GM12872 (cell line): ENCODE data around the gene GPR18.

Experiments used
- TF ChIP-seq, protein P1 (sequence below): IDR thresholded peaks from 3 replicates; pipeline ENCODE4 v1.5.1; 2011; ENCODE audit warnings: low read depth, mild to moderate bottlenecking, low read length, moderate library complexity; ENCODE audit not compliant: insufficient read depth

Gene GPR18

DNA sequence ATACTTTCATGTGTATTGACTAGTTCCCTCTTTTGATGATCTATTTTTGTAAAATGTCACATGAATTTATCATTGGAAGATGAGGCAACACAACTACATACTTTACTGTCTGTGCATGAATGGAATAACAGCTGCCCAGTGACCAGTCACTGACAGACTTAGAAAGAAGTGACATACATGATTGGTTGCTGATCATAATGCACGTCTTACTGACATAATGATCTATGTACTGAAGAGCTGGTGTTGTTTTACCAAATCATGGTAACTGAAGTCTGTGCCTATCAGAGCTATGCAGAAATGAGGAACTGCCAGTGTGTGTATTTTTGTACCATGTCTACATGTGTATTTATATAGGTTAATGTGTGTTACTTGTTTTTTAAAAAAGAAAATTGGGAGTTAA is 26.5 kb downstream of the GPR18 start:
- TF ChIP-seq, protein P1, sequence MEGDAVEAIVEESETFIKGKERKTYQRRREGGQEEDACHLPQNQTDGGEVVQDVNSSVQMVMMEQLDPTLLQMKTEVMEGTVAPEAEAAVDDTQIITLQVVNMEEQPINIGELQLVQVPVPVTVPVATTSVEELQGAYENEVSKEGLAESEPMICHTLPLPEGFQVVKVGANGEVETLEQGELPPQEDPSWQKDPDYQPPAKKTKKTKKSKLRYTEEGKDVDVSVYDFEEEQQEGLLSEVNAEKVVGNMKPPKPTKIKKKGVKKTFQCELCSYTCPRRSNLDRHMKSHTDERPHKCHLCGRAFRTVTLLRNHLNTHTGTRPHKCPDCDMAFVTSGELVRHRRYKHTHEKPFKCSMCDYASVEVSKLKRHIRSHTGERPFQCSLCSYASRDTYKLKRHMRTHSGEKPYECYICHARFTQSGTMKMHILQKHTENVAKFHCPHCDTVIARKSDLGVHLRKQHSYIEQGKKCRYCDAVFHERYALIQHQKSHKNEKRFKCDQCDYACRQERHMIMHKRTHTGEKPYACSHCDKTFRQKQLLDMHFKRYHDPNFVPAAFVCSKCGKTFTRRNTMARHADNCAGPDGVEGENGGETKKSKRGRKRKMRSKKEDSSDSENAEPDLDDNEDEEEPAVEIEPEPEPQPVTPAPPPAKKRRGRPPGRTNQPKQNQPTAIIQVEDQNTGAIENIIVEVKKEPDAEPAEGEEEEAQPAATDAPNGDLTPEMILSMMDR: no peak

DNA sequence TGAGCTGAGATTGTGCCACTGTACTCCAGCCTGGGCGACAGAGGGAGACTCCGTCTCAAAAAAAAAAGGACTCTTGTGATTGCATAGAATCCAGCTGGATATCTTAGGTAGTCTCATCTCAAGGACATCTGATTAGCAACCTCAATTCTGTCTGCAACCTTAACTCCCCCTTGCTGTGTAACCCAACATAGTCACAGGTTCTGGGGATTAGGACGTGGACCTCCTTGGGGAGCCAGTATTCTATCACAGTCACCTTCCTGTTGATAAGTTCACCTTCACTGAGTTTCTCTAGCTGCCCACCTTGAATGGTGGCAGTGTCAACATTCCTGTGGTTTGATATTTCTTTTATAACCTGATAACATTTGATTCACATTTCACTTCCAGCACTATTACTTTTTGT is 27.2 kb downstream of the GPR18 start:
- TF ChIP-seq, protein P1: no peak

DNA sequence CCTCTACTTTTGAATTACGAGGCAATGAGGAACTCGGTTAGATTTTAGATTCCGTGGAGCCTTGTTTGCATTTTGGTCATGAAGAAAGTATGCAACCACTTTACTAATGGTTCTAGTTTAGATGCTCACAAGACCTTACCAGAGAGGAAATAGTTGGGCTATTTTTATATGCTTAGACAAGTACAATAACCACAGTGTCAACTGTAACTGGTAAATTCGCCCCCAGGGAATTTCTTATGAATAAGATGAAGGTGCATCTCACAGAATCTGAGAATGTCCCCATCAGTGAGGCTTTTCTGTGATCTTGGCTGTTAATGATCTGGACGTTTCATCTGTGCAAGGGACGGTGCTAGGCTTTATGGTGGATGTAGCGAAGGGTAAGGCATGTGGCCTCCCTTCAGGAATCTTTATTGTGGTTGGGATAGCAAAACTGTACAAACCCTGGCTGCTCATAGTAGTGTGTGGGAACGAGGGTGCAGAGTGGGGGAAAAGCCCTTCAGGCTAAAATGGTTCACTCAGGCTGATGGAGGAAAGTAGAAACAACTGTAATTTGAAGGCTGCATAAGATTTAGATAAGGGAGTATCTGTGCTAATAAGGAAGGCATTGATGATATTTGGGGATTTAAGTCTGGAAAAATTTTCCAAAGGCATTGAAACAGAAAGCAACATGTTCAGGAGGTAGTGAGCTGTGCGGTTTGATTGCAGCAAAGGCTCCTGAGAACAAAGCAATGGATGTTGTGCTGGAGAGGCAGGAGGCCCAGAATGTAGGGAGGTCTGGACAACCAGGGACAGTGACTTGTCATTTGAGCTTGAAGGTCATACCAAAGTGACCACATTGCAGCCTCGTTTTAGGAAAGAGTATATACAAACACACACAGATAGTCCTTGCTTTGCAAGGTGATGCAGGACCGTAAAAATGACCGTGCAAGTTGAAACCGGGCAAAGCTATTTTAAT is 29.2 kb downstream of the GPR18 start:
- TF ChIP-seq, protein P1: no peak

DNA sequence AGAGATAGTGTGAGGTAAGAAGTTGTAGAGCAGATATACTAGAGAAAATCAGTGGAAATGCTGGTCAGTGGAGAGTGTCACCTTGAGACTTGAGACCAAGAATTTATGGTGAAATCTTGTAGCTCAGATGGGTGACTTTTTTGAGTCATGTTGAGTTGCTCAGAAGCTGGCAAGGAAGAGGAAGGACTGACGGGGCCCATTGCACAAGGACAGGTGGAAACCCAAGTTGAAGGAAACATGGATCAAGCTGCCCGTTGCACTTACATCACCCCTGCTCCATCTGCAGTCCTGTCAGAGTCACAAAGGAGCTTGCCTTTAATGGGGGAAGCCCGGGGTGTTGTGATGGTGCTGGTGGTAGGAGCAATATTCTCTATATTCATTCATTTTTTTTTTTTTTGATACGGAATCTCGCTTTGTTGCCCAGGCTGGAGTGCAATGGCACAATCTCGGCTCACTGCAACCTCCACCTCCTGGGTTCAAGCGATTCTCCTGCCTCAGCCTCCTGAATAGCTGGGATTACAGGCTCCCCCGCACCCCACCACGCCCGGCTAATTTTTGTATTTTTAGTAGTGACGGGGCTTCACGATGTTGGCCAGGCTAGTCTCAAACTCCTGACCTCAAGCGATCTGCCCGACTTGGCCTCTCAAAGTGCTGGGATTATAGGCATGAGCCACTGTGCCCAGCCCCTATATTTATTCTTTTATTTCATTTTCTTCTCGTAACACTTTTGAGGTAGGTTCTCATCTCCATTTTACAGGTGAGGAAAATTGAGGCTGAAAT is 30.1 kb downstream of the GPR18 start:
- TF ChIP-seq, protein P1: no peak

DNA sequence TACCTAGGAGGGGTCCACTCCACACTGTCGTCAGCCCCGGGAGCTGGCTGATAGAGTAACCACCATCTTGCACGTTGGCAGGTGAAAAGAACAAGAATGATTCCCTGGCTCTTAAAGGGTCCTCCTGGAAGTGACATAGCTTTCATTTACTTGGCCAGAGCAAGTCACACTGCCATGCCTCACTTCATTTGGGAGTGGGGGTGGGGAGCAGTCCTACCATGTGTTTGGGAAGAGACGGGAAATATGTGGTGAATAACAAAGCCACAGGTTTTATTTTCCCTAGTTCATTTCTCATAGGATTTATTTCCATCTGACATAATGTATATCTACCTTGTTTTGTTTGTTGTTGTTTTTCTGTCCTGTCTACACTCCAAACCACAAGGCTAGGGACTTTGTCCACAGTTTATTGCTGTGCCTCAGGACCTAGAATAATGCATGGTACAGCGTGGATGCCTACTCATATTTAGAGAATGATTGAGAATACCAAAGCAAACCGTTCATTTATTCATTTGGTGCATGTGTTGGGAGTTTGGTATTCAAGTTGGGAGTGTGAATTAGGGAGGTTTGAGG is 30.8 kb downstream of the GPR18 start:
- TF ChIP-seq, protein P1: no peak

DNA sequence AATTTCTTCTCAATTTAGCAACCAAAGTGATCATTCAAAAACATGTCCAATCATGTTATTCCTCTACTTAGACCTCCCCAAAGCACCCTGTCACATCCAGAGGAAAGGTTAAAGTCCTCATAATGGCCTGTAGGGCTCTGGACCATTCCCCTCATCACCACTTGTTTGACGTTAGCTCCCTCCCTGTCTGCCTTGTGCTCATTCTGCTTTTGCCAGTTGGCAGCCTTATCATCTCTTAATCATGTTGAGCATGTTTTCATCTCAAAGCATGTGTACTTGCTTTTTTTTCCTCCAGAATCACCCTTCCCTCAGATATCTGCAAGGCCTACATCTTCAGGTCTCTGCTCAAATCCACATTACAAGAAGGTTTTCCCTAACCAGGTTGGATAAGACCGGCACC is 31.7 kb downstream of the GPR18 start:
- TF ChIP-seq, protein P1: no peak

DNA sequence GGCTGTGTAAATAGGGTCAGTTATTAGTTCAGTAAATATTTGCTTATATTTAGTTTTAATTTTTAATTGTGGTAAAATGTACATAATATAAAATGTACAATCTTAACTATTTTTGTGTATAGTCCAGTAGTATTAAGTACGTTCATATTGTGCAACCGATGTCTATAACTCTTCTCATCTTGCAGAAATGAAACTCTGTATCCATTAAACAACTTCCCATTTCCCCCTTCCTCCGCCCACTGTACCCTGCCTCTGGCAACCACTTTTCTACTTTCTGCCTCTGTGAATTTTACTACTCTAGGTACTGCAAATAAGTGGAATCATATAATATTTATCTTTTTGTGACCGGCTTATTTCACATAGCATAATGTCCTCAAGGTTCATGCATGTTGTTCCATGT is 33.1 kb downstream of the GPR18 start:
- TF ChIP-seq, protein P1: no peak
